HG03066 (cell line): ENCODE results near the gene IFITM5.

Experiments used
- ATAC-seq: cut with Tn5 transposase; IDR thresholded peaks from one replicate; pipeline ENCODE4 v1.9.1; 2021; ENCODE audit warnings: low read depth; ENCODE audit not compliant: unreplicated experiment

Gene IFITM5

GRCh38 chr11:297586-298405 lies 1.5 kb downstream of the IFITM5 start:
- no peak for ATAC-seq

DNA sequence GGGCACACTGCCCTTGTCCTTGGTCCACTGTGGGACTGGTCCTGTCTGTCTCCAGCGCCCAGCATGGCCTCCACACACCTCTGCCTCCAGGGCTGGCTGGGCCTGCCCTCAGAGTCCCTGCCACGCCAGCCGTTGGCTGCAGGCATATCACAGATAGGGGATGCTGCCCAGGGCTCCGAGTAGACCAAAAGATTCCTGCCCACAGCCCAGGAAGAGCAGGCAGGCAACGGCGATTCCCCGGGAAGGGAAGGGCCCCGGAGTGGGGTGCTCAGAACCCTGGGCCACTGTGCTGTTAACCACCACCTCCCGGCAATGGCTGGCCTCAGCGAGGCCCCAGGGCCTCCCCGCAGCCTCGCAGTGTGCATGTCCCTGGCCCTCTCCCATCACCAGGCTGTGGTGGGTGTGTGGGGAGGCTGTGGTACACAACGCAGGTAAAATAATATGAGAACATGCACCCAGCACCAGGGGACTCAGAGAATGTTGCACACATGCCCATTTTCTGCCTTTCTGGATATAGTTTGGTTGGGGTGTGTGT lies 2.2 kb downstream of the IFITM5 start:
- no peak for ATAC-seq

- ATAC-seq: no peak
These were observed 2.9 kb downstream of the IFITM5 start for GRCh38 chr11:296171-297050.

- no peak for ATAC-seq
These were observed 3.8 kb downstream of the IFITM5 start for GRCh38 chr11:295351-296170.

DNA sequence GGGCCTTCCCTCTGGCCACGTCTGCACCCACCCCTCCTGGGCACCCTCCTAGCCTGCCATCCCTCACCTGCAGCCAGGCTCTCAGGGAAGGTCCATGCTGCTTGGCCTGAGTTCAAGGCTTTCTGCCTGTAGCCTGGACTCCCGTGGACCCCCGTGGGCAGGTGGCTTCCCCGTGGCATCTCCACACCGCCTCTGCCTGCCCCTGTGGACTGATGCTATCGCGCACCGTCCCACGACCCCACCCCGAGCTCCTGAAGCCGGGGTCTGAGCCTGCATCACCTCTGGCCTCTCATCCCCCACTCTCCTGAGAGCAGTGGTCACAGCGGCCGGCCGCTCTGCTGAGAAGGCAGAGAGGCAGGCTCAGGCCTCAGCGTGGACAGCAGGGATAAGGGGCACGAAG lies 4.5 kb downstream of the IFITM5 start:
- ATAC-seq: no peak

GRCh38 chr11:293852-294661 lies 5.3 kb downstream of the IFITM5 start:
- ATAC-seq: no peak

- no peak for ATAC-seq
These were observed 6.0 kb downstream of the IFITM5 start for GRCh38 chr11:293271-293851.

GRCh38 chr11:292211-293121 lies 6.9 kb downstream of the IFITM5 start:
- ATAC-seq: no peak

- no peak for ATAC-seq
These were observed 7.8 kb downstream of the IFITM5 start for GRCh38 chr11:291281-292210.

- ATAC-seq: no peak
These were observed 8.6 kb downstream of the IFITM5 start for GRCh38 chr11:290621-291231.

DNA sequence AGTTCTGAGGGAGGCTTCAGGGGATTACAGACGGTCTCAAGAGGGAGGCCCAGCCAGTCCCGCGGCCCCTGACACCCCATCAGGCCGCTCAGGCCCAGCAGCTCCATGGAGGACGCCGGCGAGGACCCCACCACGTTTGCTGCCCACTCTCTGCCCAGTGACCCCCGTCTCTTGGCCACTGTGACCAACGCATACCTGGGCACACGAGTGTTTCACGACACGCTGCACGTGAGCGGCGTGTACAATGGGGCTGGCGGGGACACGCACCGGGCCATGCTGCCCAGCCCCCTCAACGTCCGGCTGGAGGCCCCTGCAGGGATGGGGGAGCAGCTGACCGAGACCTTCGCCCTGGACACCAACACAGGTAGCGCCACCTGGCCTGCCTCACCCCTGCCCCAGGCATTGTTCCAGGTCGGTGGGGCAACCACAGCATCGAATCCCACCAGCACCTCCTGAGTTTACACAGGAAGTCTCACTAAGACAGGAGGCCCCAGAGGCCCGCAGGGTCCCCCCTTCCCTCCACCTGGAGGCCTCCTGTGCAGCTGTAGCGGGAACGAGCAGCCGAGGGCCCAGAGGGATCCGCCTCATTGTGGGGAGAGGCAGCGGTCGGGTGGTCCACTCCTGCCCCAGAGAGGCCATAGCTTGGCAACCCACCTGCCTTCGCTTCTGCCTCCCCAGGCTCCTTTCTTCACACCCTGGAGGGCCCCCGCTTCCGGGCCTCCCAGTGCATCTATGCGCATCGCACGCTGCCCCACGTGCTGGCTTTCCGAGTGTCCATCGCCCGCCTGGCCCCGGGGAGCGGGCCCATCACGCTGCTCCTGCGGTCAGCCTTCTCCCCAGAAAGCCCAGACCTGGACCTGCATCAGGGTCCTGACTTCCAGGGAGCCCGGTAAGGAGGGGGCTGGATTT lies 9.4 kb downstream of the IFITM5 start:
- ATAC-seq: no peak

GRCh38 chr11:289398-289711 lies 10.0 kb downstream of the IFITM5 start:
- no peak for ATAC-seq

GRCh38 chr11:288478-289397 lies 10.6 kb downstream of the IFITM5 start, which contains the start of gene PGGHG:
PGGHG (plus strand) TSS chr11:289126; CDS start chr11:289817, 691 bp downstream.
- peak; percentile 60 for ATAC-seq

DNA sequence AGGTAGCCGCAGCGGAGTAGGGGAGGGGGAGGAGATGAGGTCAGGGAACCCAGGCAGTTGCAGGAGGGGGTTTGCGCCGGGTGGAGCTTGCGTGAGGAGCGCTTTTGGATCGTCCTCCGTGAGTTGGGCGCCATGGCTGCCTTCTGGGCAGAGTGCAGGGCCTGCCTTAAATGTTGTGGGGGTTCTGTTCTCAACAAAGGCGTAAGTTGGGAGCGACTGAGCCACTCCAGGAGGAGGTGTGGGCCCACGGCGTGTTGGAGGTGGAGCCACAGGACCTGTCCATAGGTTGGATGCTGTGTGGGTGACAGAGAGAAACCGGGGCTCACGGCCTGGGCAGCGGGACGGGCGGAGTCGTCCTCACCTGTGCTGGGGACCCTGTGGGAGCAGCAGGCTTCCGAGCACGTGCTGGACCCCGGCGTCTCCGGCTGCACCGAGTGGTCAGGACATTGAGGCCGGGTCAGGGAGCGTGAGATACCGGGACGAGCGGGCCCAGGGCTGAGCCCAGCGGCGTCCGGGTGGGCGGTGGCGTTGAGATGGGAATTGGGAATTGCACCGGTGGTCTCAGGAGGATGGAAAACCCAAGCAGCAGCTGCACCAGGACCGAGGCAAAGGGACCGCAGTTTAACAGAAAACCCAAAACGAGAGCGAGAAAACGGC lies 11.4 kb downstream of the IFITM5 start:
- ATAC-seq: peak; percentile 3
